T-helper 2 cell treated with Interferon-gamma antibody and Interleukin-4, amounts not matched to agents 5 μg/mL and 100 μg/mL, for 36 hours (primary cell): ENCODE data around the gene EMCN.
A peak's percentile ranks its signal among the peaks of the same experiment; 100 is the strongest.
"Not testable (repeated sequence)": the region's sequence is repeated elsewhere in the genome, so short reads cannot be mapped to it uniquely, and the experiment has no call there.

Experiments used
- DNase-seq: peaks from one replicate; pipeline ENCODE4 v3.0.0; 2021; ENCODE audit warnings: low spot score
- H3K27ac Mint-ChIP-seq: one replicate; pipeline ENCODE4 v1.8.0; 2021; ENCODE audit warnings: mild to moderate bottlenecking, mixed read lengths
- H3K27me3 Mint-ChIP-seq: one replicate; pipeline ENCODE4 v1.8.0; 2021; ENCODE audit warnings: low read depth, mixed read lengths
- H3K36me3 Mint-ChIP-seq: one replicate; pipeline ENCODE4 v1.8.0; 2021; ENCODE audit warnings: low read depth, mixed read lengths
- H3K4me1 Mint-ChIP-seq: one replicate; pipeline ENCODE4 v1.8.0; 2021; ENCODE audit warnings: low read depth, mixed read lengths
- H3K4me3 Mint-ChIP-seq: one replicate; pipeline ENCODE4 v1.8.0; 2022; ENCODE audit warnings: mild to moderate bottlenecking, moderate library complexity, mixed read lengths
- H3K9me3 Mint-ChIP-seq: one replicate; pipeline ENCODE4 v1.8.0; 2021; ENCODE audit warnings: mixed read lengths

Gene EMCN

DNA sequence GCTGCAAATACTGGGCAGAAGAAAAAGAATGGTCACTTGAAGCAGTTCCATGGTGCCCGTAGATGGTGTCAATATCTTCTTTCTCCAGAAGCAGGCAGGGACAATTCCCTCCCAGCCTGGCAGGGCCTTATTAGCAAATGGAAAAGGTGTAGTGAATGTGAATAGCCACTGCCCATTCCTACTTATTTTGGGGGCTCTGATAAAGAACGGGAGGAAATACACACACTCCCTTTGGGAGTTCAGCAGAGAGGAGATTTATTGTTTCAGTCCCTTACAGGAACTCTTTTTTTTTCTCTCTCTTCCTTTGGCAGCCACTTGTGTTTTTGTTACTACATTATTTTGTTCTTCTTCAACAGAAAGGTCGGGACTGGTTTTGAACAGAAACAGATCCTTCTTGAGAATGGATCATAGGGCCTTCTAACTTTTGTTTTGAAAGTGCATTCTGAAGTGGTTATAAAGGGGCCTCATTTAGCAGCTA, at the start of gene EMCN:
Gene EMCN (minus strand): TSS at position 159 of the 478 bp plus-strand sequence. CDS start 108 bp downstream, at position 51.
- no peaks in the 10 kb centered on the region for H3K36me3 Mint-ChIP-seq
- H3K4me3 Mint-ChIP-seq, result no peak within 1 kb of the TSS
- H3K9me3 Mint-ChIP-seq, result no peaks in the 10 kb centered on the region
- no peak for DNase-seq
- peaks cover 28% of the 10 kb centered on the region for H3K27me3 Mint-ChIP-seq
- no peak within 1 kb of the TSS for H3K27ac Mint-ChIP-seq
- no peaks in the 10 kb centered on the region for H3K4me1 Mint-ChIP-seq

DNA sequence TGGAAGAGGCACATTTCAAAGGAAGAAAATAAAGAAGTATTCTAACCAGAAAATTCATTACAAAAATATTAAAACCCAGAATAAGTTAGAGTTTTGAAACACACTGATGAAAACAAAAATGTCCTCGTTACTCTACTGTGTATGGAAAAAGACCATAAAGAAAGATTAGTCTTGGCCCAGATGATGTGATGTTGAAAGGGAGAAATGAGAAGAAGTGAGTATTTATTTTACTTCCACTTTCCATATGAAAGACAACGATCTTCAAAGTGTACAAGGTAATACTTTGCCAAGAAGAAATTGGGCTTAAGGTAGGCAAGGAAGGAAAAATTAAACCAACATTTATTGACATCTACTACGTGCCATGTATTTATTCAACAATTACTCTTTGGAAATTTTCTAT, 48.6 kb upstream of the EMCN start:
- peaks cover 3% of the 10 kb centered on the region for H3K27me3 Mint-ChIP-seq
- H3K4me1 Mint-ChIP-seq, result peaks cover 15% of the 10 kb centered on the region
- no peaks in the 10 kb centered on the region for H3K36me3 Mint-ChIP-seq
- H3K9me3 Mint-ChIP-seq, result peaks cover 3% of the 10 kb centered on the region
- DNase-seq, result no peak
- no peak overlapping the region for H3K27ac Mint-ChIP-seq
- H3K4me3 Mint-ChIP-seq, result peak overlapping the region; percentile 3

- Mint-ChIP-seq H3K4me1 (no peaks in the 10 kb centered on the region), H3K4me3 (no peak overlapping the region), H3K27me3 (peaks cover 6% of the 10 kb centered on the region), H3K9me3 (peaks cover 7% of the 10 kb centered on the region), H3K27ac (no peak overlapping the region), H3K36me3 (no peaks in the 10 kb centered on the region)
- DNase-seq, result no peak
Observed at GRCh38 chr4:100557306-100557705, 39.5 kb upstream of the EMCN start.

DNA sequence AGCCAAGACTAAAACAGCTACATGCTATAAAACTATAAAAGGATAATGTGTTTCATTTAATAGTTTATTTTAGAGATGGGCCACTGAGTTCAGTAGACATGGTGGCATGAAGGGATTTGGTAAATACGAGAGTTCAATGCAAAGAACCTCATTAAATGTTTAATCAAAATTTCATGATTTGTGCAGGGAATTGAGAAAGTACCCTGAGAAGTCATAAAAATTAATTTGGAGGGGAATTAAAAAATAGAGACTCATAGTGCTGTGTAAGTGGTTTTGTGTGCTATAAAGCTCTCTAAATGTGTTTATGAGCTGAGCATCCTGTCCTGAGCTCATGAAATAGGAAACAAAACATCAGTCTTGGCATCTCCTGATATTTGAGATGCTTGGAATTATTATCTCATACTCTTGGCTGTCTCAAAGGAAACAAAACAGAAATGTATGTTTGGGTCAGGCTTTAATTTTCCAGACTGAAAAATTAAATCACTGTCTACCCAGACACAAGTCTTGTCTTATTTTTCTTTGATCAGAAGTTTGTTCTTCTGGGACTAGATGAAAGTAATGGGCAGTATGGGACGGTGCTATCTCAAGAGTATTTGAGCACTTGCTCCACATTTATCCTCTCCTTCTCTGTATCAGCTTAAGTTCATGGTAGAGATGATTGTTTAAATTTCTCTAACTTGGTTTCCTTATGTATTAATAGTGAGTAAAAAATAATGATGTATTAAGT, 38.0 kb upstream of the EMCN start:
- Mint-ChIP-seq H3K27ac (no peak overlapping the region), H3K36me3 (no peaks in the 10 kb centered on the region), H3K9me3 (no peaks in the 10 kb centered on the region), H3K4me1 (no peaks in the 10 kb centered on the region), H3K27me3 (peaks cover 6% of the 10 kb centered on the region), H3K4me3 (no peak overlapping the region)
- DNase-seq, result no peak

DNA sequence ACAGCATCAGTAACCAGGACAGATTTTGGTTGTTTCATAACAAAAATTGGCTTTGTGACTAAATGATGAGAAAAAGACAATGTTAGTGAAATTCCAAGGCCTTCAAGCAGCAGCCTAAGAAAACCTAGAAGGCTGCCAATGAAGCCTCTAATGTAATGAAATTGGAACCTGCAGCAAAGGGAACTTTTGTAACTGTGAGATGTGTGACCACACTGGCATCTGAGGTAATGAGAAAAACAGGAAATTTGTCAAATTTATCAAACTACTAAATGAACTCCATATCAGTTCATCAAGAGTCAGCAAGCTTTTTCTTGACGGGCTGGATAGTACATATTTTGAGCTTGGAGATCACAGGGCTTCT, 30.4 kb upstream of the EMCN start:
- Mint-ChIP-seq H3K27me3 (peaks cover 4% of the 10 kb centered on the region), H3K4me3 (no peak overlapping the region), H3K36me3 (no peaks in the 10 kb centered on the region), H3K27ac (no peak overlapping the region), H3K4me1 (peaks cover 10% of the 10 kb centered on the region), H3K9me3 (no peaks in the 10 kb centered on the region)
- DNase-seq, result no peak

DNA sequence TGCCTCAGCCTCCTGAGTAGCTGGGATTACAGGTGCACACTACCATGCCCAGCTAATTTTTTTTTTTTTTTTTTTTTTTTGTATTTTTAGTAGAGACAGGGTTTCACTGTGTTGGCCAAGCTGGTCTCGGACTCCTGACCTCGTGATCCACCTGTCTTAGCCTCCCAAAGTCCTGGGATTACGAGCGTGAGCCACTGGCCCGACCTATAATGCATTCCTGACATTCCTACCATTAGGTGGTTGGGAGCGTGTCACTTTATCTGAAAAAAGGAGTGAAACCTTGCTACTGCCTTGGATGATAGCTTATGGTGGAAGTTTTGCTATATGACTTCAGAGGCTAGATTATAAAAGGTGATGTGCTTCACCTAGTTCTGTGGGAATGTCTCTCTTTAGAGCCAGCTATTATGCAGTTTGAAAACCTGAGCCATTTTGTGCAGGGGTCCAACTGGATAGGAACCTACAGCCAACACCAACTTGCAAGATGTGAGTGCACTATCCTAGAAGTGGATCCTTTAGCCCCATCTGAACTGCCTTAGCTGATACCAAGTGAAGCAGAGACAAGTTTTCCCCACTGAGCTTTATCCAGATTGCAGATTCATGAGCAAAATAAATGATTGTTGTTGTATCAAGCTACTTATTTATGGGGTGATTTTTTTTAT, 29.8 kb upstream of the EMCN start:
- no peak overlapping the region for H3K27ac Mint-ChIP-seq
- peaks cover 10% of the 10 kb centered on the region for H3K4me1 Mint-ChIP-seq
- peaks cover 4% of the 10 kb centered on the region for H3K27me3 Mint-ChIP-seq
- H3K4me3 Mint-ChIP-seq, result no peak overlapping the region
- no peaks in the 10 kb centered on the region for H3K36me3 Mint-ChIP-seq
- H3K9me3 Mint-ChIP-seq, result no peaks in the 10 kb centered on the region
- no peak for DNase-seq

GRCh38 chr4:100545427-100545826, 27.6 kb upstream of the EMCN start:
- Mint-ChIP-seq H3K9me3 (no peaks in the 10 kb centered on the region), H3K36me3 (no peaks in the 10 kb centered on the region), H3K27me3 (peaks cover 4% of the 10 kb centered on the region), H3K27ac (no peak overlapping the region), H3K4me1 (peaks cover 10% of the 10 kb centered on the region), H3K4me3 (no peak overlapping the region)
- DNase-seq, result no peak

GRCh38 chr4:100540131-100540530, 22.3 kb upstream of the EMCN start:
- no peaks in the 10 kb centered on the region for H3K9me3 Mint-ChIP-seq
- no peak overlapping the region for H3K4me3 Mint-ChIP-seq
- H3K27ac Mint-ChIP-seq, result no peak overlapping the region

DNA sequence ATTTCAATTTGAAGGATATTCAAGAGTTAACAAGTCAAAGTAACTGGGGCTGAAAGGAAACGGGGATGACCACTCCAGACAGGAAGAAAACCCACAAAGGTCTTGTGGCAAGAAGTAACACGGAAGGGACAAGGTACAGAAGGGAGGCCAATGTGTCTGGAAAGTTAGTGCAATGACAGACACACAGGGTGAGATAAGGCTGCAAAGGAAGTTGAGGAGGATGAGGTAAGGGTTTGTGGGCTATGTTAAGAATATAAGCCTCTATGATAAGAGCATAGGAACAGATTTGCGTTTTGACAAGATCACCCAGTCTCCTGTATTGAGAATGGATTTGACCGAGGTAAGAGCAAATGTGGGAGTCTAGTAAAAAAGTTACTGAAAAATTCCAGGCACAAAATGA, 21.9 kb upstream of the EMCN start:
- Mint-ChIP-seq H3K27me3 (peaks cover 17% of the 10 kb centered on the region), H3K4me3 (no peak overlapping the region)

More at GRCh38 chr4:100540131-100540530, 22.3 kb upstream of the EMCN start:
- no peaks in the 10 kb centered on the region for H3K36me3 Mint-ChIP-seq
- H3K4me1 Mint-ChIP-seq, result peaks cover 1% of the 10 kb centered on the region
- peaks cover 17% of the 10 kb centered on the region for H3K27me3 Mint-ChIP-seq
- no peak for DNase-seq

DNA sequence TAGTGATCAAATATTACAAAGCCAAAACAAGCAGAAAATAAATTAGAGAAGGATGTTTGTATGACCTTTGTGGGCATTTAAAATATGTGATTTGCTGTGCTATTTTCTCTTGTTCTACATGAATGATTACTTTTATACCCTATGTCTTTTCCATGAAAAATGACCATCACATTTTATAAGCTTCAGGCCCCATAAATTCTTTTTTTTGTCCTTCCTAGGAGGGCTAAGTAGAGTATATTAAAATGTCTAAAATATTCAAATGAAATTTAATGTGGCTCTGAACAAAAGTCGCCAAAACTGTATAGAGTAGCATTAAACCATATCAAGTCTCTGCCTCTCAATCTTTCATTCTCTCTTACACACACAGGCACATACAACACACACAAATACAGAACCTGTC, 15.9 kb upstream of the EMCN start:
- Mint-ChIP-seq H3K27ac (no peak overlapping the region), H3K36me3 (no peaks in the 10 kb centered on the region), H3K27me3 (peaks cover 23% of the 10 kb centered on the region), H3K4me3 (no peak overlapping the region), H3K9me3 (peaks cover 12% of the 10 kb centered on the region), H3K4me1 (peaks cover 12% of the 10 kb centered on the region)
- no peak for DNase-seq

More for the DNA sequence above, 21.9 kb upstream of the EMCN start:
- no peaks in the 10 kb centered on the region for H3K36me3 Mint-ChIP-seq
- peak; percentile 6 for DNase-seq
- no peak overlapping the region for H3K27ac Mint-ChIP-seq
- no peaks in the 10 kb centered on the region for H3K9me3 Mint-ChIP-seq
- peaks cover 1% of the 10 kb centered on the region for H3K4me1 Mint-ChIP-seq

DNA sequence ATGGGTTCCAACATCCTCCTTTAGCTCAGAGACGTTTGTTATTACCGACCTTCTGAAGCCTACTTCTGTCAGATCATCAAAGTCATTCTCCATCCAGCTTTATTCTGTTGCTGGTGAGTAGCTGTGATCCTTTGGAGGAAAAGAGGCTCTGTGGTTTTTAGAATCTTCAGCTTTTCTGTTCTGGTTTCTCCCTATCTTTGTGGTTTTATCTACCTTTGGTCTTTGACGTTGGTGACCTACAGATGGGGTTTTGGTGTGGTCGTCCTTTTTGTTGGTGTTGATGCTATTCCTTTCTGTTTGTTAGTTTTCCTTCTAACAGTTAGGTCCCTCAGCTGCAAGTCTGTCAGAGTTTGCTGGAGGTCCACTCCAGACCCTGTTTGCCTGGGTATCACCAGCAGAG, 12.3 kb upstream of the EMCN start:
- Mint-ChIP-seq H3K9me3 (peaks cover 20% of the 10 kb centered on the region), H3K4me3 (peak overlapping the region; percentile 7), H3K4me1 (peaks cover 12% of the 10 kb centered on the region)
- not testable (repeated sequence) for H3K27ac Mint-ChIP-seq, H3K27me3 Mint-ChIP-seq, H3K36me3 Mint-ChIP-seq, DNase-seq

DNA sequence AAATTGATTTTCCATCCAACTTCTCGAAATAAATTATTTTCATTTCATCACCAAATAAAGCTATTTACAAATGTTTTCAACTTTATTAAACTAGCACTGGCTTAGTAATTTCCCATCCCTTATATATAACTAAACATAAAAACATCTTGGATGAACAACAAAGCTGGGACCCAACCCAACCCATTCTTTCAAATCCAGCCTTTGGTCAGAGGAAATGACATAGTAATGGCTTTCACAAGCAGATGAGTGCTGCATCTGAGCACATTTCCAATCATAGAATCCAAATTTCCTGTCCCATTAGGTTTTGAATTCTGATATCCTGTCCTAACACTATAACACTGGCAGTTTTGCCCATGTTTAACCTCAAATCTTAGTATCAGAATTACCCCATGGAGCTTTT, 7.9 kb upstream of the EMCN start:
- Mint-ChIP-seq H3K9me3 (peaks cover 20% of the 10 kb centered on the region), H3K36me3 (no peaks in the 10 kb centered on the region), H3K4me1 (peaks cover 7% of the 10 kb centered on the region), H3K27me3 (no peaks in the 10 kb centered on the region), H3K4me3 (no peak overlapping the region), H3K27ac (no peak overlapping the region)
- no peak for DNase-seq

DNA sequence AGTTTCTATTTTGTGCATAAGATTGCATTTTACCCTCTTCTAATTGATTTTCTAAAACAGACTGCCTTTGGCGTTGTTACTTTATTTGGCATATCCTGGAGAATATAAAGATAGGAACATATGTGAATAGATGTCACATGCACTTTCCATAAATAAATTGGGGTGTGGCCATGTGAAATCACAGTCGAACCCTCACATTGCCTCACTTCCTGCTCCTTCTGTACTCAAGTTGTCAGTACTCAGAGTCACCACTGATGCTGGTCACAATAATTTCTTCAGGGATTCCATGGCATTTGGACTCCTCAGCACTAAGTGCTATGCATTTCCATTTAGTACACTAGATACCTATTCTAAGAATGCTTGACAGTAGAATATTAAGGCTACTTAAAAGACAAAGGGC, 1.4 kb upstream of the EMCN start:
- no peaks in the 10 kb centered on the region for H3K9me3 Mint-ChIP-seq

GRCh38 chr4:100516225-100516624, 1.6 kb downstream of the EMCN start:
- Mint-ChIP-seq H3K27ac (no peak overlapping the region), H3K36me3 (no peaks in the 10 kb centered on the region), H3K9me3 (no peaks in the 10 kb centered on the region), H3K27me3 (peaks cover 28% of the 10 kb centered on the region), H3K4me3 (no peak overlapping the region), H3K4me1 (no peaks in the 10 kb centered on the region)
- DNase-seq, result no peak

More for the DNA sequence above, 1.4 kb upstream of the EMCN start:
- Mint-ChIP-seq H3K4me3 (no peak overlapping the region), H3K27me3 (peaks cover 25% of the 10 kb centered on the region), H3K4me1 (no peaks in the 10 kb centered on the region), H3K27ac (no peak overlapping the region), H3K36me3 (no peaks in the 10 kb centered on the region)
- no peak for DNase-seq
